Measurements from ENCODE around the gene RC3H2.
"Not testable (repeated sequence)": the region's sequence is repeated elsewhere in the genome, so short reads cannot be mapped to it uniquely, and the experiment has no call there.

Gene RC3H2

DNA sequence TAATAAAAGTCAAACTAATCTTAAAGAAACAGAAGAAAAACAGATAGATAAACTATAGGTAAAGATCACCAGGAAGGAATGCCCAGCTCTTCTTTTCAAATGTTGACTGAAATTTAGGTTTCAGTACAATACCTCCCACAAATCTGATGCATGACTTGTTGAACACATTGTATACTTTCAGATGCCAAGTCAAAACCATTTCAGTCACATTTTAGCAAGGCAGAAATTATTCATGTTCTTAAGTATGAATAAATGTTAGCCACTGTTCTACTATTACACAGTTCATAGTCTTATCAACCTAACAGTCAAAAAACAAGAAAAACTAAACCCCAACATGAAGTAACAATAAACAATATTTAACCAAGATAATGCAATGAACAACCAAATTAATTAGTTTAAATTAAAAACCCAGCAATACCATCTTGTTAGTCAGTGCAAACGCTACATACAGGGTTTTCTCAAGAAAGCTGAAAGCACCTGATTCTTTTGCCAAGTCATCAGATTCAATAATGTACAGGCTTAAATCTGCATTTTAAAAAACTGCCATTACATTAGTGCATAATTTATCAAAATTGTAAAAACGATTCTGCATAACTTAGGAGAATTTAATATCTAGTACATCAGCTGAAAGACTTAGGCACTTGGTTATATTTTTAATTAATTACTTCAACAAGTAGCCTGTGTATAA lies 56.8 kb downstream of the RC3H2 start:
- in situ Hi-C loops (cut with MboI; ENCODE audit: low sequenced_read_pairs), result no loop called here

- in situ Hi-C loops (cut with MboI; ENCODE audit: low sequenced_read_pairs), result no loop called here
Observed at GRCh38 chr9:122846371-122846940, 58.7 kb downstream of the RC3H2 start.

GRCh38 chr9:122845116-122845515 lies 60.0 kb downstream of the RC3H2 start:
- in situ Hi-C loops (cut with MboI; ENCODE audit: low sequenced_read_pairs), result no loop called here

DNA sequence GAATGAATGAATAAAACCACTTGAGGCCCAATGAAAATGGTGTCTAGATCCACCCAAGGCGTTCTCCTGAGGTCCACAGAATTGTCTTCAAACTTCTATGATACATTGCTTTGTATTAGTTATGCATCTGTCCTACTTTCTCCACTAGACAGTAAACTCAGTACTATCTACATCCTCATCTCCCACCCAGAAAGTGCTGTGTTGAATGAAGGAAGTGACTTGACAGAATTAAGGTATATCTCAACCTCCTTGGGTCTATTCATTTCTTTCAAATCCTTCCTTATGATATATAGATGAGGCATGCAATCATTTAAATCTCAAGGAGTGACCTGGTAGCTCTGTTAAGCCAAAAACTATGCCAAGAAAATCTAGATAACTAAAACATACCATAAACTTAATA lies 61.0 kb downstream of the RC3H2 start:
- in situ Hi-C loops (cut with MboI; ENCODE audit: low sequenced_read_pairs), result no loop called here

DNA sequence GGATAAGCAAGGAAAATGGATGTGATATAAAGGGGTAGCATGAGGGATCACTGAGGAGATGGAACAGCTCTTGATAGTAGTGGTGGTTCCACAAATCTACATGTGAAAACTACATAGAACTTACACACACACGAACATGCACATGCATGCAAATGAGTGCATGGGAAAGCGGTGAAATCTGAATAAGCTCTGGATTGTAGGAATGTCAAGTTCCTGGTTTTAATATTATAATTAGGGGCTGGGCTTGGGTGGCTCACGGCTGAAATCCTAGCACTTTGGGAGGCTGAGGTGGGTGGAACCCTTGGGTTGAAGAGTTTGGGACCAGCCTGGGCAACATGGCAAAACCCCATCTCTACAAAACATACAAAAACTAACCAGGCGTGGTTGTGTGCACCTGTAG lies 63.7 kb downstream of the RC3H2 start:
- in situ Hi-C loops (cut with MboI; ENCODE audit: low sequenced_read_pairs), result no loop called here

- in situ Hi-C loops (cut with MboI; ENCODE audit: low sequenced_read_pairs), result not testable (repeated sequence)
Observed at GRCh38 chr9:122838441-122838840, 66.7 kb downstream of the RC3H2 start.

DNA sequence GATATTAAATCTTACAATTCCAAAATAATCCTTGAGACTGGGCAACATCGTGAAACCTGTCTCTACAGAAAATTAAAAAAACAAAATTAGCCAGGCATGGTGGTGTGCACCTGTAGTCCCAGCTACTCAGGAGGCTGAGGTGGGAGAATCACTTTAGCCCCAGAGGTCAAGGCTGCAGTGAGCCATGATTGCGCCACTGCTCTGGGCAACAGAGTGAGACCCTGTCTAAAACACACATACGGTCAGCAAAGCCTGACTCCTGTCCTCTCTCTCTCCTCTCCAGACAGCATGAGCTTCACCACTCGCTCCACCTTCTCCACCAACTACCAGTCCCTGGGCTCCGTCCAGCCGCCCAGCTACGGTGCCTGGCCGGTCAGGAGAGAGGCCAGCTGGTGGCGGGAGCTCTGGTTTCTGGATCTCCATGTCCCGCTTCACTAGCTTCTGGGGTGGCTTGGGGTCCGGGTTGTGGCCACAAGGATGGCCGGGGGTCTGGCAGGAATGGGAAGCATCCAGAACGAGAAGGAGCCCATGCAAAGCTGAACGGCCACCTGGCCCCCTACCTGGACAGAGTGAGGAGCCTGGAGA lies 67.8 kb downstream of the RC3H2 start:
- in situ Hi-C loops (cut with MboI; ENCODE audit: low sequenced_read_pairs), result no loop called here

- in situ Hi-C loops (cut with MboI; ENCODE audit: low sequenced_read_pairs), result no loop called here
Observed at GRCh38 chr9:122835313-122835731, 69.8 kb downstream of the RC3H2 start.

DNA sequence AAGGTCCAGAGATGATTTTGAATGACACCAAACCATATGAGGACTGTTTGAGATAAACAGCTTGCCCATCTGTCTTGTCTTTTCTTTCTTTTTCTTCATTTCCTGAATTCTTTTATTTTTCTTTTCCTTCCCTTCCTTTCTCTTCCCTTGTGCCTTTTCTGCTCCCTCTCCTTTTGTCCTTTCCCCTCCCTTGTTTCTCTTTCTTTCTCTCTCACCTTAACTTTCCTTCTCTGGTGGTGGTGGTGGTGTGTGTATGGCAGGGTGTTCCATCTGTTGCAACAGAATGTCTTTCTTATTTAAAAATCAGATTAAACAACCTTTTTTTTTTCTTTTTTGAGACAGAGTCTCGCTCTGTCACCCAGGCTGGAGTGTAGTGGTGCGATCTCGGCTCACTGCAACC lies 73.0 kb downstream of the RC3H2 start:
- in situ Hi-C loops (cut with MboI; ENCODE audit: low sequenced_read_pairs), result no loop called here

- in situ Hi-C loops (cut with MboI; ENCODE audit: low sequenced_read_pairs), result not testable (repeated sequence)
Observed at GRCh38 chr9:122828965-122829284, 76.2 kb downstream of the RC3H2 start.

DNA sequence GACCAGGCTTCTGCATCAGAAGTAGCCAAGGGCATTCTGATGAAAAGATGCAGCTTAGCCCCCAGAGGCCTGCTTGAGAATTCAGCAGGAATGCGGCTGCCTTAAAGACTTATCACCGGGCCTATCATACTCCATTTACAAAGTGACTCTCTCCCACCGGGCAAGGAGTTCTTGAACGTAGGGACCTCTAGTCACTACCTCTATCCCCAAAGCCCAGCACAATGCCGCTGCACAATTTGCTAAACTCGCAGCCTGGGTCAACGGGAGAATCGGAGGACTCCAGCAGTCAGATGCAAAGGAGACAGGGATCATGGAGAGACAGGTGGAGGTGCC lies 77.4 kb downstream of the RC3H2 start:
- in situ Hi-C loops (cut with MboI; ENCODE audit: low sequenced_read_pairs), result no loop called here

DNA sequence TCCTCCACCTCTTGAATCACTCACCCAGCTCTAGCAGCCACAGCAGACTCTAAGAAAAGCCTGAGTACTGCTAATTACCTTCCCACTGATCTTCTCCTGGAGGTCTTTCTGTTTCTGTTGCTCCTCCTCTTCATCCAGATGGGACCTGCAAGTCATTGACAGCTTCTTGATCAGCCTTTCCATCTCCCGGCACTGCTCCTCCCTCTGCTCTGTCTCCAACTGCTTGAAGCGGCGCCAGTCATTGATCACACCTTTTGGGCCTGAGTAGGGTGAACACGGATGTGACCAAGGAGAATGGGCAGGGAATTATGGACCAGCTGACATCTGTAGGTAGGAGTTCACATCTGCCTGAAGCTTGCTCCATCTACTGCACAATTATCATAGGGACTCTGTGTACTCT lies 82.2 kb downstream of the RC3H2 start:
- in situ Hi-C loops (cut with MboI; ENCODE audit: low sequenced_read_pairs), result loop anchor here (25.0 kb wide), 1 partner anchor 711 kb away; no protein-coding TSS in a partner anchor

DNA sequence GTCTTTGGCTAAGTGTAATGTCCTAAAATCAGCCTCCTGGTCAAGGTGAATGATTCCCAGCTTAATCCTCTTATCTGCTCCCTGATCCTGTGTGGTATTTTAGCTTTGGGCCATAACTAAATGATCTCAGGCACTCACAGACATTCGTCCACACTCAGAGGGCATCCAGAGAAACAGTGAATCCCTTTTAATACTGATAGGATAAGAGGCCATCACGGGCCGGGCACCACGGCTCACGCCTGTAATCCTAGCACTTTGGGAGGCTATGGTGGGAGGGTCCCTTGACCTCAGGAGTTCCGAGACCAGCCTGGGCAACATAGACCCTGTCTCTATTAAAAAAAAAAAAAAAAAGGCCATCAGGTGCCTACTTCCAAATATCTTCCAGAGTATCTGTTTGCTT lies 83.1 kb downstream of the RC3H2 start:
- in situ Hi-C loops (cut with MboI; ENCODE audit: low sequenced_read_pairs), result loop anchor here (25.0 kb wide), 1 partner anchor 710 kb away; no protein-coding TSS in a partner anchor

DNA sequence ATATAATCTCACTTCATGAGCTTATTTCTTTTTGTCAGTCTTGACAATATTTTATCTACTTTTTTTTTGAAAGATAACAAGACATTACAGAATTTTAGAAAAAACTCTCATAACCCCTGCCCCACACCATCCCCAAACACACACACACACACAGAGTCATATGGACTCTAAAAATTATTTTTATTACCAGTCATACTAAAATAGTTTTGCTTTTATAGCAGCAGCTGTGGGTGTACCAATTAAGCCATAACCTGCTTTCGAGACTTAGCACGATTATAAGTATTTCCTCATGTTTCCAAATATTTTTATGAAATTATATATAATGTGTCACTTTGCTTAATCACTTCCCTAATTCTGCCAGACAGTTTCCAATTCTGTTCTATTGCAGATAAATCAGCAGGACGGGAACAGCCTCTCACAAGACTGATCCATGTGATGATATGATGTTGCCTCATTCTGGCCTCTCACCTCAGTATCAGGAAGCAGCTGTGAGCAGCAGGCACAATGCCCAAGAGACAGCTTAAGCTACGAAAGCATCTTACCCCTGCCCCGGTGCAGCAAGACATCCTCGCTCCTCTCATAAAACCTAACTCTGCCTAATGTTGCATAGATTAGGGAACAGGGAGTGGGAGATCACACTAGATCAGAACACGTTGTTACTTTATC lies 83.7 kb downstream of the RC3H2 start:
- in situ Hi-C loops (cut with MboI; ENCODE audit: low sequenced_read_pairs), result loop anchor here (25.0 kb wide), 1 partner anchor 709 kb away; no protein-coding TSS in a partner anchor

GRCh38 chr9:122820490-122820845 lies 84.7 kb downstream of the RC3H2 start:
- in situ Hi-C loops (cut with MboI; ENCODE audit: low sequenced_read_pairs), result loop anchor here (25.0 kb wide), 1 partner anchor 708 kb away; no protein-coding TSS in a partner anchor

- in situ Hi-C loops (cut with MboI; ENCODE audit: low sequenced_read_pairs), result loop anchor here (10.0 to 25.0 kb wide), 2 partner anchors 355 to 708 kb away; no protein-coding TSS in a partner anchor
Observed at GRCh38 chr9:122819791-122820489, 85.2 kb downstream of the RC3H2 start.

GRCh38 chr9:122819326-122819725 lies 85.8 kb downstream of the RC3H2 start:
- in situ Hi-C loops (cut with MboI; ENCODE audit: low sequenced_read_pairs), result loop anchor here (10.0 to 25.0 kb wide), 2 partner anchors 355 to 707 kb away; no protein-coding TSS in a partner anchor

- in situ Hi-C loops (cut with MboI; ENCODE audit: low sequenced_read_pairs), result loop anchor here (10.0 to 25.0 kb wide), 2 partner anchors 352 to 704 kb away; no protein-coding TSS in a partner anchor
Observed at GRCh38 chr9:122816163-122816867, 88.8 kb downstream of the RC3H2 start.

GRCh38 chr9:122815544-122815943 lies 89.6 kb downstream of the RC3H2 start:
- in situ Hi-C loops (cut with MboI; ENCODE audit: low sequenced_read_pairs), result loop anchor here (10.0 to 25.0 kb wide), 2 partner anchors 351 to 703 kb away; no protein-coding TSS in a partner anchor

- in situ Hi-C loops (cut with MboI; ENCODE audit: low sequenced_read_pairs), result loop anchor here (10.0 to 25.0 kb wide), 2 partner anchors 350 to 702 kb away; no protein-coding TSS in a partner anchor
Observed at GRCh38 chr9:122814545-122814944, 90.6 kb downstream of the RC3H2 start.

All from HL-60/S4 treated with retinoic acid at 250 ng/mL for 4 days and 3 days (cell line).